Measurements from ENCODE around the gene COPZ2. TPM values are rescaled to one million over a fixed set of nuclear protein-coding genes. Genes with fewer than 3 reads are reported as not detected.

COPZ2 gene
- total and polyA plus RNA-seq, 9 of the 15 experiments (the other 6 are each of a cell fraction or from before 2014, with no cell fraction given): 0.22 to 0.49 TPM; not detected in 7

DNA sequence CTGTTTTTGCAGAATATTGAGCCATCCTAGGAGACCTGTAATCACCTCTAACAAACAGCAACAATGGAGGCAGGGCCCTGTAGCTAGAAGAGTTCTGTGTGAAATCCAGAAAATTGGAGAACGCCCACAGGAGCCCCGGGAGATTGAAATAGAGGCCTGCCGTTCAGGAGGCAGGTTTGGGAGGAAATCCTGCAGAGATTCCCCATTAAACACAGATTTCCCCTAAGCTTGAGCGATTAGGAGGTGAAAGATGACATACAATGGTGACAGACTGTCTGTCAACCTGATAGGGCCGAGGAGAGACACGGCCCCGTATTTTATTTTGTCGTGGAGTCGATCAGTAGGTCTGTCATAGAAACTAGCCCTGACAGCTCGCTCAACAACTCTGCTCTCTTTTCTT is 48.4 kb downstream of the COPZ2 start:
- DNase-seq (ENCODE audit: extremely low read depth in 1 of 4, low spot score in 3 of 4): no peak
- TF ChIP-seq KDM1A (IDR thresholded peaks at IDR 0.05) (peak; percentile 65 to 77), MEIS2 (IDR thresholded peaks at IDR 0.05; ENCODE audit: partially characterized antibody) (peak; percentile 70), RCOR1 (IDR thresholded peaks at IDR 0.05; ENCODE audit: borderline replicate concordance in 1 of 2, low read depth in 2 of 2, low read length in 2 of 2) (0 out of 4 replicates have a peak, but pooled peaks of 1 of the 2 experiments have one; percentile 40), NFYB (IDR thresholded peaks at IDR 0.05; ENCODE audit: extremely low read depth, insufficient read length) (no peak), SMAD3 (CRISPR knock-in tag; conservative IDR thresholded peaks at IDR 0.05) (no peak)
- TF ChIP-seq, protein P1, sequence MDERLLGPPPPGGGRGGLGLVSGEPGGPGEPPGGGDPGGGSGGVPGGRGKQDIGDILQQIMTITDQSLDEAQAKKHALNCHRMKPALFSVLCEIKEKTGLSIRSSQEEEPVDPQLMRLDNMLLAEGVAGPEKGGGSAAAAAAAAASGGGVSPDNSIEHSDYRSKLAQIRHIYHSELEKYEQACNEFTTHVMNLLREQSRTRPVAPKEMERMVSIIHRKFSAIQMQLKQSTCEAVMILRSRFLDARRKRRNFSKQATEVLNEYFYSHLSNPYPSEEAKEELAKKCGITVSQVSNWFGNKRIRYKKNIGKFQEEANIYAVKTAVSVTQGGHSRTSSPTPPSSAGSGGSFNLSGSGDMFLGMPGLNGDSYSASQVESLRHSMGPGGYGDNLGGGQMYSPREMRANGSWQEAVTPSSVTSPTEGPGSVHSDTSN (CRISPR knock-in tag; IDR thresholded peaks at IDR 0.05; ENCODE audit: low read depth): no peak
- TF ChIP-seq, protein P1 (tag; conservative IDR thresholded peaks at IDR 0.05; ENCODE audit: low read depth): peak; percentile 78
- TF ChIP-seq, protein P2, sequence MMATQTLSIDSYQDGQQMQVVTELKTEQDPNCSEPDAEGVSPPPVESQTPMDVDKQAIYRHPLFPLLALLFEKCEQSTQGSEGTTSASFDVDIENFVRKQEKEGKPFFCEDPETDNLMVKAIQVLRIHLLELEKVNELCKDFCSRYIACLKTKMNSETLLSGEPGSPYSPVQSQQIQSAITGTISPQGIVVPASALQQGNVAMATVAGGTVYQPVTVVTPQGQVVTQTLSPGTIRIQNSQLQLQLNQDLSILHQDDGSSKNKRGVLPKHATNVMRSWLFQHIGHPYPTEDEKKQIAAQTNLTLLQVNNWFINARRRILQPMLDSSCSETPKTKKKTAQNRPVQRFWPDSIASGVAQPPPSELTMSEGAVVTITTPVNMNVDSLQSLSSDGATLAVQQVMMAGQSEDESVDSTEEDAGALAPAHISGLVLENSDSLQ (IDR thresholded peaks at IDR 0.05): peak; percentile 46
- no peak for ATAC-seq
- BruUV-seq (replicated peaks): no TSS peak
- H3K9me3 ChIP-seq (replicated peaks; ENCODE audit: control insufficient read depth, insufficient read depth, low read depth, low read length): no peaks in the 10 kb centered on the region
- no peak overlapping the region for H3K4me2 ChIP-seq (ENCODE audit: insufficient read depth, low read length)
- ChIA-PET POLR2A (interaction anchor here (0.6 to 1.2 kb wide), 5 partner anchors 10 to 94 kb away, joined by 3 read pairs; partner anchors contain the start of gene SP2), CTCF (ENCODE audit: low intra/inter-chr PET ratio) (no interaction called here)
- no peaks in the 10 kb centered on the region for H4K20me1 ChIP-seq (replicated peaks; ENCODE audit: control insufficient read depth, insufficient read depth, low read length)
- H3K9ac ChIP-seq (ENCODE audit: insufficient read depth in 1 of 2, low read depth in 2 of 2, low read length in 2 of 2): no peak overlapping the region
- H3K27me3 ChIP-seq (ENCODE audit: control insufficient read depth in 2 of 2, insufficient read depth in 2 of 2, low read length in 2 of 2): no peaks in the 10 kb centered on the region
- no peaks in the 10 kb centered on the region for H3K79me2 ChIP-seq (ENCODE audit: control insufficient read depth, insufficient read depth, low read length)
- no peaks in the 10 kb centered on the region for H3K9me1 ChIP-seq (ENCODE audit: control insufficient read depth, insufficient read depth, low read length)
- no peak overlapping the region for H3K27ac ChIP-seq (ENCODE audit: extremely low read depth, low read depth, low read length)
- H3K36me3 ChIP-seq (ENCODE audit: control insufficient read depth, insufficient read depth, low read length): peaks cover 2% of the 10 kb centered on the region; the same call in 1 of the 3 replicates
- intact Hi-C loops (cut with micrococcal nuclease) (no loop called here), in situ Hi-C loops (cut with MboI) (no loop called here)
- H2AFZ ChIP-seq (ENCODE audit: low read depth, low read length): no peak overlapping the region
- FAIRE-seq: no peak
- H3K4me3 ChIP-seq: no peak overlapping the region
- 41% methylated on average over 10 of the region's 10 CpGs for WGBS (ENCODE audit: insufficient coverage, low coverage, missing lambda C conversion rate)
- H3K4me1 ChIP-seq (replicated peaks in 1 of 2; ENCODE audit: control insufficient read depth in 2 of 2, insufficient read depth in 2 of 2, low read length in 2 of 2): peaks cover 20 to 29% of the 10 kb centered on the region in 2 experiments

Measured in K562 (cell line).